Measurements from ENCODE around the gene RGS19.
A peak's percentile ranks its signal among the peaks of the same experiment; 100 is the strongest.

Gene RGS19

GRCh38 chr20:64071341-64072332 lies 7.7 kb downstream of the RGS19 start:
- no peak for TF ChIP-seq CTCF (conservative IDR thresholded peaks at IDR 0.05)
- no peak overlapping the region for H3K27ac ChIP-seq

GRCh38 chr20:64070244-64070993 lies 8.9 kb downstream of the RGS19 start:
- no peak overlapping the region for H3K27ac ChIP-seq
- no peak for TF ChIP-seq CTCF (conservative IDR thresholded peaks at IDR 0.05)

- no peak overlapping the region for H3K27ac ChIP-seq
- TF ChIP-seq CTCF (conservative IDR thresholded peaks at IDR 0.05) = peak; percentile 97
Observed at GRCh38 chr20:64069614-64070243, 9.6 kb downstream of the RGS19 start.

- TF ChIP-seq CTCF (conservative IDR thresholded peaks at IDR 0.05) = no peak
- H3K27ac ChIP-seq = no peak overlapping the region
Observed at GRCh38 chr20:64069209-64069613, 10.1 kb downstream of the RGS19 start.

- no peak overlapping the region for H3K27ac ChIP-seq
- TF ChIP-seq CTCF (conservative IDR thresholded peaks at IDR 0.05) = no peak
Observed at GRCh38 chr20:64068386-64069208, 10.7 kb downstream of the RGS19 start.

GRCh38 chr20:64067733-64068307 lies 11.5 kb downstream of the RGS19 start:
- no peak overlapping the region for H3K27ac ChIP-seq
- TF ChIP-seq CTCF (conservative IDR thresholded peaks at IDR 0.05) = no peak

Data from VCaP (cell line).